ENCODE data around the gene RAPGEF3. TPM values are rescaled to one million over a fixed set of nuclear protein-coding genes. Genes with fewer than 3 reads are reported as not detected.
A peak's percentile ranks its signal among the peaks of the same experiment; 100 is the strongest.

The RAPGEF3 gene
- total RNA-seq, 4 donors from 2014 or later: 24.2 to 270 (median 59.1) TPM

DNA sequence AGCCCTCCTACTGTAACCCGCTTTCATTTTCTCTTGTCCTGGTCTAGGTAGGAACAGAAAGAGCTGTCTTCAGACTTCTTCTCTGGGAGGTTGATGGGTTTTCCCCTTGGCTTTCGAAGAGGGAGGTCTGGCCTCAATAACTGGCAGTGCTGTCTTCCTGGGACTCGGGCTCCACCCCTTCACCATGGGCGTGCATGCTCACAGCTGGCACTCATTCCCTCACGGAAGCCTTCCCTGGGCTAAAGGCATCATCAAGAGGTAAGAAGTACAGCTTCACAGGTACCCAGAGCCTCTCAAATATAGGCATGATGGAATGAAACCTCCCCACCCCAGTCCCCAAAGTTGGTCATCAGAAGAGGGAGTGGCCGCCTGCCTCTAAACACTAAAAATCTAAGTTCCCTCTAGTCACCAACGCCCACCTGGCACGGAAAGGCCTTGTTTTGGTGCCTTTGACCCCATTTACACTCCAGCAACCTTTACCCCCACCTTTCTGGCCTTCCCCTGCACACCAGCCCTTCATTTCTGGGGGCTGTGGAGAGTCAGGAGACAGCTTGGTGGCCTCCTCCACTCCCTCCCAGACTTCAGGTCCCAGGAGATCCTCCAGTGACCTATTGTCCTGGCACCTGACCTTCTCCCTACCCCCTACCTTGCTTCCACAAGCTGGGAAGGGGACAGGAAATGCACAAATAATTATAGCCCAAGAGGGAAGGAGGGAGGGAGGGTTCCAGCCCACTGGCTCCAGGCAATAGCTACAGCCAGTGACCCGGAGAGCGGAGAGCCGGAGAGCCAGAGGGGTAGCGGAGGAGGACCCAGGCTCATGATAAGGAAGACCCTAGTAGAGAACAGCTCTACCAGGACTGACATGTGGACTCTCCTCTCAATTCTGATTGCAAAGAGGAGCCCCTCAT lies 2.8 kb downstream of the RAPGEF3 start:
- DNase-seq (ENCODE audit: low spot score) (no peak), ATAC-seq (ENCODE audit: low FRiP score) (no peak)
- TF ChIP-seq, protein P1, sequence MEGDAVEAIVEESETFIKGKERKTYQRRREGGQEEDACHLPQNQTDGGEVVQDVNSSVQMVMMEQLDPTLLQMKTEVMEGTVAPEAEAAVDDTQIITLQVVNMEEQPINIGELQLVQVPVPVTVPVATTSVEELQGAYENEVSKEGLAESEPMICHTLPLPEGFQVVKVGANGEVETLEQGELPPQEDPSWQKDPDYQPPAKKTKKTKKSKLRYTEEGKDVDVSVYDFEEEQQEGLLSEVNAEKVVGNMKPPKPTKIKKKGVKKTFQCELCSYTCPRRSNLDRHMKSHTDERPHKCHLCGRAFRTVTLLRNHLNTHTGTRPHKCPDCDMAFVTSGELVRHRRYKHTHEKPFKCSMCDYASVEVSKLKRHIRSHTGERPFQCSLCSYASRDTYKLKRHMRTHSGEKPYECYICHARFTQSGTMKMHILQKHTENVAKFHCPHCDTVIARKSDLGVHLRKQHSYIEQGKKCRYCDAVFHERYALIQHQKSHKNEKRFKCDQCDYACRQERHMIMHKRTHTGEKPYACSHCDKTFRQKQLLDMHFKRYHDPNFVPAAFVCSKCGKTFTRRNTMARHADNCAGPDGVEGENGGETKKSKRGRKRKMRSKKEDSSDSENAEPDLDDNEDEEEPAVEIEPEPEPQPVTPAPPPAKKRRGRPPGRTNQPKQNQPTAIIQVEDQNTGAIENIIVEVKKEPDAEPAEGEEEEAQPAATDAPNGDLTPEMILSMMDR (IDR thresholded peaks at IDR 0.05): no peak

DNA sequence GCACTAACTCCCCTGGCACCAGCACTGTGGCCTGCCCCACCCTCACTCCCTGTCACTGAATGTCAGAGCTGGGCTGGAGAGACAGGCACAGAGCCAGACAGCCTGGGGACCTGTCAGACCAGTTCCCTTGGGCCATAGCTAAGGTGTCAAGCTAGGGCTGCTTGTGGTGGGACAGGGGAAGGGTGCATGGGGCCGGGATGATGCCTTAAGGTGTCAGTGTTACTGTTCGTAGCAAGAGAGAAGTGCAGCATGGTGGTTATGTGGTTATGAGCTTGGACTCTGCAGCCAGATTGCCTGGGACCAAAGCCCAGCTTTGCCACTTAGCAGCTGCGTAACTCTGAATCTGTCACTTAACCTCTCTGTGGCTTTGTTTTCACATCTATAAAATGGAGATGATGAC lies 3.8 kb downstream of the RAPGEF3 start:
- ATAC-seq (ENCODE audit: low FRiP score) (no peak), DNase-seq (ENCODE audit: low spot score) (no peak)
- TF ChIP-seq, protein P1 (IDR thresholded peaks at IDR 0.05): no peak

DNA sequence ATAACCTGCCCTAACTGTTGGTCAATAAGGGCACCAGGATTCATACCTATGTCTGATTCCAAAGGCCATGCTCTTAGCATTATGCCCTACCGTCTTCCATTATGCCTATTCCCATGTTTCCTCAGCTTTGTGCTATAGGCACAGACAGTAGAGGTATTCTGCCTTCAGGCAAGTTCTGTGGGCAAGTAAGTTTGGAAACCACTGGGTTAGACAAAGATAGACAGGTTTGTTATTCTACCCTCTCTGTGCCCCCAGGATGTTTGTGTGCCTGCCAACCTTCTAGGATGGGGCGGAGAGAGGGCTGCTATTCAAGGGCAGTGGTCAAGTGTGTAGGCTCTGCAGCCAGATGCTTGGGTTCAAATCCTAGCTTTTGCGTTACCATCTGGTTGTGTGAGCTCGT lies 4.6 kb downstream of the RAPGEF3 start:
- TF ChIP-seq, protein P1 (IDR thresholded peaks at IDR 0.05): no peak
- DNase-seq (ENCODE audit: low spot score): no peak
- no peak for ATAC-seq (ENCODE audit: low FRiP score)

DNA sequence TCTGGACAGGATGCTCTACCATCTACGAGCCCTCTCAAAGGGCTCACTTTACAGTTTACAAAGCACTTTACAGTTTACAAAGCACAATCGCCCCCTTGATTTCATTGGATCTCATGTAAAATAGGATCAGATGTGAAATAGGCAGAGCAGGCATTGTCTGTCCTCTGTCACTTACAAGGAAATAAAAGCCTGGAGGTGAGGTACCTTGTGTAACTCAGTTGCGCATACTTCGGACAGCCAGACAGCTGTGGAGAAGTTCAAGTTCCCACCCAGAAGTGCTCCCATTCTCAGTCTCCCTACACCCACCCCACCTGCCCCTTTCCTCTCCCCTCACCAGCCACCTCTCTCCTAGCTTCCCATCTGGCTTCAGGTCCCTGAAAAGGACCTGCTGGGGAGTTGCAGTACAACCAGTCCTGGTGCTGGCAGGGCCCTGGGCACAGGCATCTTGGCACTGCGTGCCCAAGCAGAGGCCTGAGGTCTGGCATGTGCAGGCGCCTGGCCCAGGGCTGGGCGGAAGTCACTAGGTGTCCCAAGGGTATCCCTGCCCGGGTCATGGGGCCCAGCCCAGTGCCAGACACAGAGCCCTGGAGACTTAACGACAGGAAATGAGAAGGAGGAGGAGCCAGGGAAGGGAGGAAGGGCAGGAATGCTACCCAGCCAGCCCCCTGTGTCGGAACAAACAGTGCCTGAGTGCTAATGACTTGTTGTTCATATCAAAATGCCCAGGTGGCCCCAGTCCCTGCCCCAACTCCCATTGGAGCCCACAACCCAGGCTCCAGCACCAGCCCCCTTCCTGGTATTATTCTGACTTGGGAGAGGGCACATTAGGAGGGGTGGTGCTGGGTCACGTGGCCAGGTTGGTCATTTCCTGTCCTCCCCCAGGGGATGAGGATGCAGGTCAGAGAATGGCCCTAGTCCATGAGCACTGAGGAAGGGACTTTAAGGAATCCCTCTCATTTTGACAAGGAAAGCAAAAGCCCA lies 5.4 kb downstream of the RAPGEF3 start:
- ATAC-seq (ENCODE audit: low FRiP score): no peak
- TF ChIP-seq, protein P1 (IDR thresholded peaks at IDR 0.05): no peak
- no peak for DNase-seq (ENCODE audit: low spot score)

DNA sequence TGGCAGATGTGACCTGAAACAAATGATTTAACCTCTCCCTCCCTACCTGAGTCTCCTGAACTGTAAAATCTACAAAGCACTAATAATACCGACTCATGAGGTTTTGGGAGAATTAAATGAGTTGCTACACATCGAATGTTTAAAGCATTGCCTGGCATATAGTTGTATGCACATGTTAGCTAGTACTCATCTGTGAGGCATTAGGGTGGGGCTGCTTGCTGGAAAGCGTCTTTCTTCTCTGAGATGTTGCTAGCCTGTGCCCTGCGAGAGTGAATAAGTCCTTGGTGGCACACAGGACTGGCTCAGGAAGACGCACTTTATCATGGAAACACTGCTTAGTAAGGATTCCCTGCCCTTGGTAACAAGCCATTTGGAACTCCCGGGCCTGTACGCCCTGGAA lies 6.1 kb downstream of the RAPGEF3 start:
- ATAC-seq (ENCODE audit: low FRiP score): peak; percentile 53
- no peak for DNase-seq (ENCODE audit: low spot score)
- TF ChIP-seq, protein P1 (IDR thresholded peaks at IDR 0.05): no peak

DNA sequence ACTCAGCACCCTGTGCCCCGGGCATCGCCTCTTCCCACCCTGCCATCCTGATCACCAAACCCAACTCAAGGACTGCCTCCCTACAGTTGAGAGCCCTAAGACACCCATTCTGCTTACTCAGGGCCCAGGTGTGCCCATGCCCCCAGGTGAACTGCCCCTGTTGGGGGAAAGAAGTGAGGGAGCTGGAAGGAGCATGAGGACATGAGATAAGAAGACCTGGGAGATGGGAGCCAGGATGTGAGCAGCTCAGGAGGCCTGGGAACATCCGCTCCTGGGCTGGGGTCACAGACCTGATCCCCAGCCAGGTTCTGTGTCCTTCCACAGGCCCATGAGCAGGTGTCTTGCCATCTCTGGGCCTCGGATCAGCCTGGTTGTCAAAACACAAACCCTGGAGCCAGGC lies 6.6 kb downstream of the RAPGEF3 start:
- DNase-seq (ENCODE audit: low spot score) (no peak), ATAC-seq (ENCODE audit: low FRiP score) (no peak)
- TF ChIP-seq, protein P1 (IDR thresholded peaks at IDR 0.05): no peak
